ENCODE measurements around the gene PTBP1.

DNA sequence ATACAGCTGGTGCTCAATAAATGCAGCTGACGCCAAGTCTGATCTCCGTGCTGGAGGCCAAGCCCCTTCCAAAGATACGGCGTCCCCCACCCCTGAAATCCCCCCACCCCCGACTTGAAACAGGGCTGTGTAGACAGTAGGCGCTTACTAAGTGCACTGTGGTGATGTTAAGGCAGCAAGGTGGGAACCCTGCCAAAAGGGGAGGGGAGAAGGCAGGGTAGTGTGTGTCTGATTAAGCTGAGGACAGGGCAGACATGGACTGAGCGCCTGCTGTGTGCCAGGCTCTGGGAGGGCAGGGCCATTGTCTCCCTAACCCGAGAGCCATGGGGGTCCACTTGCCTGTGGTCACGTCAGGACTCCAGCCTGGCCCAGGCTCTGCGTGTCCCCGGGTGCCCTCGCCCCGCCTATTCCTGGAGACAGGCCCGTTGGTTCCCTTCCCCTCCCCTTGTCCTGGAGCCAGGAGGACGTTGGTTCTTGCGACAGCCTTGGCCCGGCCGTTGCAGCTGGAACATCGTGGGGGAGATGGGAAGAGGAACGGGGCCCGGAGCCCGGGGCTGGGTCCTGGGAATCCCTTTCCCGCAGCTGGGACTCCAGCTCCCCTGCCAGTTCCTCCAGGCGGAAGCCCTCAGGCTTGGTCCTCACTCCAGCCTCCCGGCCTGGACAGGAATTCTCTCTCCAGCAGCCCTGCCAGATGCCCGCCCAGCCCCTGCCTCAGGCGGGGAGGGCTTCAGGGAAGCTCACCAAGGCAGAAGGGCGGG is 53.1 kb downstream of the PTBP1 start:
- TF ChIP-seq, protein P1, sequence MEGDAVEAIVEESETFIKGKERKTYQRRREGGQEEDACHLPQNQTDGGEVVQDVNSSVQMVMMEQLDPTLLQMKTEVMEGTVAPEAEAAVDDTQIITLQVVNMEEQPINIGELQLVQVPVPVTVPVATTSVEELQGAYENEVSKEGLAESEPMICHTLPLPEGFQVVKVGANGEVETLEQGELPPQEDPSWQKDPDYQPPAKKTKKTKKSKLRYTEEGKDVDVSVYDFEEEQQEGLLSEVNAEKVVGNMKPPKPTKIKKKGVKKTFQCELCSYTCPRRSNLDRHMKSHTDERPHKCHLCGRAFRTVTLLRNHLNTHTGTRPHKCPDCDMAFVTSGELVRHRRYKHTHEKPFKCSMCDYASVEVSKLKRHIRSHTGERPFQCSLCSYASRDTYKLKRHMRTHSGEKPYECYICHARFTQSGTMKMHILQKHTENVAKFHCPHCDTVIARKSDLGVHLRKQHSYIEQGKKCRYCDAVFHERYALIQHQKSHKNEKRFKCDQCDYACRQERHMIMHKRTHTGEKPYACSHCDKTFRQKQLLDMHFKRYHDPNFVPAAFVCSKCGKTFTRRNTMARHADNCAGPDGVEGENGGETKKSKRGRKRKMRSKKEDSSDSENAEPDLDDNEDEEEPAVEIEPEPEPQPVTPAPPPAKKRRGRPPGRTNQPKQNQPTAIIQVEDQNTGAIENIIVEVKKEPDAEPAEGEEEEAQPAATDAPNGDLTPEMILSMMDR (IDR thresholded peaks at IDR 0.05): no peak
- no peak for TF ChIP-seq TCF7L2 (IDR thresholded peaks at IDR 0.05; ENCODE audit: low read depth, low read length)

Measured in Panc1 (cell line).